Lung (tissue), 12 donors: Measurements from ENCODE around the gene DBNDD1. TPM values are rescaled to one million over a fixed set of nuclear protein-coding genes. Genes with fewer than 3 reads are reported as not detected.

Source experiments
- ATAC-seq: fragments of 200-7000 bp; cut with Tn5 transposase; one replicate; pipeline ENCODE4 v1.9.1; 2020; ENCODE audit warnings: moderate number of reproducible peaks; ENCODE audit not compliant: insufficient read depth, low FRiP score
- DNase-seq, 3 donors: peaks; one replicate each; pipeline ENCODE4 v3.0.0-alpha.2; 2013 to 2017
- H3K27ac ChIP-seq, 2 donors: one replicate each; pipeline ENCODE4 v1.5.1; 2013; ENCODE audit warnings: mild to moderate bottlenecking in 2 of 2, moderate library complexity in 2 of 2, control low read depth in 1 of 2, inconsistent platforms in 1 of 2, low read depth in 1 of 2, low read length in 1 of 2
- H3K27me3 ChIP-seq, 3 donors: one replicate each; pipeline ENCODE4 v1.5.1; 2013; ENCODE audit warnings: low read length in 2 of 3; ENCODE audit not compliant: control insufficient read depth in 3 of 3, insufficient read depth in 3 of 3
- H3K36me3 ChIP-seq, 4 donors: one replicate each; pipeline ENCODE4 v1.5.1; 2013; ENCODE audit warnings: low read length in 4 of 4, mild to moderate bottlenecking in 1 of 4, moderate library complexity in 1 of 4; ENCODE audit not compliant: control insufficient read depth in 4 of 4, insufficient read depth in 4 of 4
- H3K4me1 ChIP-seq, 5 donors: one replicate each; pipeline ENCODE4 v1.5.1; 2013; ENCODE audit warnings: low read length in 5 of 5, mild to moderate bottlenecking in 2 of 5, moderate library complexity in 1 of 5; ENCODE audit not compliant: control insufficient read depth in 5 of 5, insufficient read depth in 5 of 5
- H3K4me3 ChIP-seq: one replicate; pipeline ENCODE4 v1.5.1; 2013; ENCODE audit warnings: mild to moderate bottlenecking, control low read depth, moderate library complexity
- H3K9ac ChIP-seq, 2 donors: one replicate each; pipeline ENCODE4 v1.5.1; 2013; ENCODE audit warnings: low read length in 2 of 2, control low read depth in 1 of 2; ENCODE audit not compliant: insufficient read depth in 1 of 2
- H3K9me3 ChIP-seq, 4 donors: one replicate each; pipeline ENCODE4 v1.5.1; 2013; ENCODE audit warnings: low read length in 3 of 4, mild to moderate bottlenecking in 1 of 4, moderate library complexity in 1 of 4; ENCODE audit not compliant: control insufficient read depth in 4 of 4, insufficient read depth in 3 of 4
- WGBS, 2 donors: extraction: QIAGEN DNeasy Blood & Tissue Kit; methylation state at CpG; one replicate each; pipeline ENCODE4 v1.1.7; 2013; 5-methylcytosine and 5-hydroxymethylcytosine counted together
- polyA plus RNA-seq, 2 donors: library from polyadenylated mRNA; stranded (reverse); fragments of 200-250 nt; gene quantifications; one replicate each; pipeline ENCODE4 v1.2.1, GENCODE V29; 2013
- total RNA-seq, 2 donors: library from RNA; depleted of rRNA in 1 of 2; stranded (reverse); fragments of >200 nt in 1 of 2; gene quantifications; one replicate each; pipeline ENCODE4 v1.2.1, GENCODE V29; 2014 to 2021
- TF ChIP-seq, protein P1 (sequence below): IDR thresholded peaks from 2 replicates; pipeline ENCODE4 v1.5.1; 2012; ENCODE audit warnings: mild to moderate bottlenecking; ENCODE audit errors: control extremely low read depth, extremely low read depth
- donor health status: control.
- donor health status: control.
- donor health status: Bipolar disorder and iron deficiency.
- donor health status: healthy.
- donor health status: DM: yes; HTN: yes; CAD: no.

The DBNDD1 gene
- total and polyA plus RNA-seq, 4 donors, result 2.5 to 5.8 (median 4.5) TPM

- TF ChIP-seq, protein P1, sequence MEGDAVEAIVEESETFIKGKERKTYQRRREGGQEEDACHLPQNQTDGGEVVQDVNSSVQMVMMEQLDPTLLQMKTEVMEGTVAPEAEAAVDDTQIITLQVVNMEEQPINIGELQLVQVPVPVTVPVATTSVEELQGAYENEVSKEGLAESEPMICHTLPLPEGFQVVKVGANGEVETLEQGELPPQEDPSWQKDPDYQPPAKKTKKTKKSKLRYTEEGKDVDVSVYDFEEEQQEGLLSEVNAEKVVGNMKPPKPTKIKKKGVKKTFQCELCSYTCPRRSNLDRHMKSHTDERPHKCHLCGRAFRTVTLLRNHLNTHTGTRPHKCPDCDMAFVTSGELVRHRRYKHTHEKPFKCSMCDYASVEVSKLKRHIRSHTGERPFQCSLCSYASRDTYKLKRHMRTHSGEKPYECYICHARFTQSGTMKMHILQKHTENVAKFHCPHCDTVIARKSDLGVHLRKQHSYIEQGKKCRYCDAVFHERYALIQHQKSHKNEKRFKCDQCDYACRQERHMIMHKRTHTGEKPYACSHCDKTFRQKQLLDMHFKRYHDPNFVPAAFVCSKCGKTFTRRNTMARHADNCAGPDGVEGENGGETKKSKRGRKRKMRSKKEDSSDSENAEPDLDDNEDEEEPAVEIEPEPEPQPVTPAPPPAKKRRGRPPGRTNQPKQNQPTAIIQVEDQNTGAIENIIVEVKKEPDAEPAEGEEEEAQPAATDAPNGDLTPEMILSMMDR, result no peak
- DNase-seq, result peak; percentile 95 to 96 (median 95)
- H3K9ac ChIP-seq, result peak overlapping the region; percentile 65 to 91
- WGBS, 2 donors, result 6 to 9% methylated on average over 57 of the region's 57 CpGs
- peak; percentile 94 for ATAC-seq
- H3K4me3 ChIP-seq, result peak overlapping the region; percentile 68
- peaks cover 0 to under 1% (median 0%) of the 10 kb centered on the region in 4 donors for H3K36me3 ChIP-seq
- H3K4me1 ChIP-seq, result peaks cover 0 to 11% (median 4%) of the 10 kb centered on the region in 5 donors
- no peaks in the 10 kb centered on the region for H3K9me3 ChIP-seq
- H3K27me3 ChIP-seq, result peaks cover 0 to 5% (median 0%) of the 10 kb centered on the region in 3 donors
- H3K27ac ChIP-seq, result peak overlapping the region; percentile 64 to 68
These were observed 3.2 kb upstream of the DBNDD1 start for GRCh38 chr16:90022209-90023077.

DNA sequence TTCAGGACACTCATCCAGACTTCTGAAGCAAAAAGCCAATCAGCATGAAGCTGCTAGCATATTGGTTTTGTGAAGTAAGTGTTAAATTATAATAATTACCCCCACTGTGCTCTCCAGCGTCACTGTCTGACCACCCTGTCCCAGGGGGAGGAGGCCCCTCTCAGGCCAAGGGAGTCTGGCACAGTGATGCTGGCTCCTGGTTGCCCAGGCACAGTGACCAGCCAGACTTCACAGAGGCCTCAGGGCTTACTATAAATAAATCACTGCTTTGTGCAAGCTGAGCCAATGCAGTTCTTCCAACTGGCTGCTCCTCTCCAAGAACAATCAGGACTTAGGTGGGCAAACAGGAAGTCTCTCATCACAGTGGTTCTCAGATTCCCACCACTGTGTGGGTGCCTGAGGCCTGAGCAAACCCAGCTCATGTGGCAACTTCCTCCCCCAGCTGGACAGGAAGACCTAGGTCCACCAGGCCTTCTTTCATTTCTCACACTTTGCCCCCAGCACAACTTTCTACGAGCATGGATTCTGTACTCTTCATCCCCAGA lies 1.7 kb upstream of the DBNDD1 start:
- Histone ChIP-seq H3K9me3 (no peaks in the 10 kb centered on the region), H3K27ac (no peak overlapping the region), H3K4me3 (no peak overlapping the region), H3K27me3 (peaks cover 0 to 5% (median 0%) of the 10 kb centered on the region in 3 donors), H3K9ac (no peak overlapping the region), H3K36me3 (no peaks in the 10 kb centered on the region), H3K4me1 (peaks cover 0 to 11% (median 4%) of the 10 kb centered on the region in 5 donors)
- no peak for ATAC-seq
- TF ChIP-seq, protein P1, result no peak
- DNase-seq, result no peak
- WGBS, 2 donors, result 60 to 76% methylated on average over 2 of the region's 2 CpGs

DNA sequence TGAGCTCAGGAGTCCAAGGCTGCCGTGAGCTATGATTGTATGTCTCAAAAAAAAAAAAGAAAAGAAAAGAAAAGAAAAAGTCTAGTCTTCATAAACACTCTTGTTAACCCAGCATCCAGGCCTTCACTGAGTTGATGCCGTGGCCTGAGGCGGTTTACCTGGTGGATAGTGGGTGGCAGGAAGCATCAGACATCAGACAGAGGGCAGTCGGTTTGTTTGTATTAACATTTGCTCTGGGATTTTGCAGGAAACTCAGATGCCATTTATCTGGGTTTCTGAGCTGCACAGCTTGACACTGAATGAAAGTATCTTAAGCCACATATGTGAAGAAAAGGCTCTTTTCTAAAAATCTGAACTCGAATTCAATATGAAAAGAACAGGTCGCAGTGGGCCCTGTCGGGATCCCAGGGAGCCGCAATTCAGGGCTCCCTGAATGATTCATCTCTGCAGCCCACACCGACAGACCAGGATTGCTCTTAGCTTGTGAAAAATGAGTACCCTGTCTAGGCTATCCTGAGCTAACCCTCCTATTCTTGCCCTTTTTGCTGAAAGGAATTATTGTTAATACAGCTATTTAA lies 1.1 kb upstream of the DBNDD1 start:
- no peaks in the 10 kb centered on the region for H3K36me3 ChIP-seq
- peaks cover 0 to 5% (median 0%) of the 10 kb centered on the region in 3 donors for H3K27me3 ChIP-seq
- no peak for DNase-seq
- no peaks in the 10 kb centered on the region for H3K9me3 ChIP-seq
- peaks cover 0 to 11% (median 4%) of the 10 kb centered on the region in 5 donors for H3K4me1 ChIP-seq
- H3K4me3 ChIP-seq, result no peak overlapping the region
- no peak overlapping the region for H3K27ac ChIP-seq
- TF ChIP-seq, protein P1, result no peak
- H3K9ac ChIP-seq, result peak overlapping the region in 1 of 2 donors; percentile 32
- ATAC-seq, result no peak
- WGBS, 2 donors, result 79 to 84% methylated on average over 9 of the region's 9 CpGs
